Activated naive CD4-positive, alpha-beta T cell (primary cell): ENCODE data around the gene LRP10.
"Not testable (repeated sequence)": the region's sequence is repeated elsewhere in the genome, so short reads cannot be mapped to it uniquely, and the experiment has no call there.

Experiments
- DNase-seq, 4 experiments: peaks; one replicate each; lab custom pipeline; 2025; lab: John Stamatoyannopoulos, UW

LRP10 gene

DNA sequence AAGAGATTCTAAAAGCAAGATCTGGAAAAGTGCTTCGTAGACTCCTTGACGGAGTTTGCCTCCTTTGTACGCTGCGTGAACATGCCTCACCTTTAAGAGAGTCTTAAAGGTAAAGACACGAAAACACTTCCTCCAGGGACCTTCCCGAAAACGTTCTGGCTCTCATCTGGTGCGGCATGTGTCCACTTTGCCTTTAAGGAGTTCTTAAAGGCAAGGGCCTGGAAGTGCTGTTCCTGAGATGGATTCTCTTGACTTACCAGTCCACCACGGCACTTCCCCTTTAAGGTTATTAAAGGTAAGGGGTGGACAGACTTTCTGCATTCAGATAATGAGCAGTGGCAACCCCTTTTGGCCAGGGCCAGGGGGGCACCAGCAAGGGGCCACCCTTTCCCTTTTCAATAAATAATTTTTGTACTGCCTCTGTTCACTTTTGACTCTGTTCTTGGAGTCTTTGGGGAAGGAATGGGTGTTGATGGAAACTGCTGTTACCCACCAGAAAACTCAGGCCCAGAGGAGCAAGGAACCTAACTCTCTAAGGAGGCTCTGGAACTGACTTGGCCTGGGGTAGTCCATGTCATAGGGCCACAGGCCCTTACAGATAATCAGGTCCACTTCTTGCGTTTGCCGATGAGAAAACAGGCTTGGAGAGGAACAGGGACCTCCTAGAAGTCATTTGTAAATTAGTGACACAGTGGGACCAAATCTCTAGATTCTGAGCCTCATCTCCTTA, 15.9 kb downstream of the LRP10 start:
- no peak for DNase-seq

DNA sequence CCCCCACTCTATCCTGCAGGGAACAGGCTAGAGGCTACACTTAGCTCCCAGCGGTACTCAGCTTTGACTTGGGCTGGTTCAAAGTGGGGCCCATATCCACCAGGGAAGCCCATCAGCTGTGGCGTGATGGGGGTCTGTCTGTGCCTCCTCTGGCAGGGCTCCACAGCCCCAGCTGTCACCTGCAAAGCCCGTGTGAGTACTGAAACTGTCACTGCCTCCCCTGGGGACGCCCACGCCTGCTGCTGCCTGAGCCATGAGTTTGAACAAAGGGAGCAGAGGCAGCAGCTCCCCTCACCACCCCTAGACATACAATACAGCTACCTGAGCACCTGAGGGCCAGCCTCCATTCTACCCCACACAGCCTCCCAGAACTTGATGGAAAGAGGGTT, 16.4 kb downstream of the LRP10 start:
- peak in 3 of 4 experiments; percentile 13 to 24 (median 22) for DNase-seq

DNA sequence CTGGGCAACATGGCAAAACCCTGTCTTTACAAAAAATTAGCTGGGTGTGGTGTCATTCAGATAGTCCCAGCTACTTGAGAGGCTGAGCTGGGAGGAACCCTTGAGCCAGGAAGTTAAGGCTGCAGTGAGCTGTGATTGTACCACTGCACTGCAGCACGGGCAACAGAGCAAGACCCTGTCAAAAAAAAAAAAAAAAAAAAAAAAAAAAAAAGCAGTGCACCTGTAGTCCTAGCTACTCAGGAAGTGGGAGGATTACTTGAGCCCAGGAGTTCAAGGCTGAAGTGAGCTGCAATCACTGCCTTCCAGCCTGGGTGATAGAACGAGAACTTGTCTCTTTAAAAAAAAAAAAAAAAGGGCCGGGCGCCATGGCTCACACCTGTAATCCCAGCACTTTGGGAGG, 17.1 kb downstream of the LRP10 start:
- DNase-seq, result no peak

DNA sequence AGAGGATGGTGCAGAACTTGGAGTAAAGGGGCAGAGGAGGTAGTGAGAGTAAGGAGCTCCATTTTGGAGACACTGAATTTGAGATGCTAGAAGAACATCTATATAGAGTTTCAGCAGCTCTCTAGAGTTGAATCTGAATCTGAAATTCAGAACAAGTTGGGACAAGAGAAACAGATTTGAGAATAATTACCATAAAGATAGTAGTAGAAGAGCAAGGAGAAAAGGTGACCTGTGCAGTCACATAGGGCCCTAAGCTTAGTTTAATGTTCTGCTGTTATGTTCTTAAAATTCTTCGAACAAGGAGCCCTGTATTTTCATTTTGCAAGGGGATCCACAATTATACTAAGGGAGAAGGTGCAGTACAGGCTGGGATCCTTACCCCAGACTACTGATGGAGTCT, 18.9 kb downstream of the LRP10 start:
- DNase-seq, result no peak

DNA sequence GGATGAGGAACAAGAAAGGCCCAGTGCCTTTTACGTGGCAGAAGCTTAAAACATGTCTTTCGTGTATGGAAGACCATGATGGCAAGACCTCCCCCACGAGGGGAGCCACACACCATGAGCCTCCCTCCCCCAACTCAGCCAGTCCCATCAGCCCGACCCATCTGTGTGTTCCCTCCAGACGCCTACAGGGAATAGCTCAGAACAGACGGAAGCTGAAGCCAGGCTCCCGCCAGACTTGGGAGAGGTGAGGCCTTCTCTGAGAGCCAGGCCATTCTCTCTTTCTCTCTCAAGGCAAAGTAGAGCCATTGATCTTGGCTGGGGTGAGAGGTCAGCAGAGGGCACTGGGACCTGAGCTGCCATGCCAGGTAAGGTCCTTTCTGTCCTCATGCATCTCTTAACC, 20.9 kb downstream of the LRP10 start:
- DNase-seq, result no peak

DNA sequence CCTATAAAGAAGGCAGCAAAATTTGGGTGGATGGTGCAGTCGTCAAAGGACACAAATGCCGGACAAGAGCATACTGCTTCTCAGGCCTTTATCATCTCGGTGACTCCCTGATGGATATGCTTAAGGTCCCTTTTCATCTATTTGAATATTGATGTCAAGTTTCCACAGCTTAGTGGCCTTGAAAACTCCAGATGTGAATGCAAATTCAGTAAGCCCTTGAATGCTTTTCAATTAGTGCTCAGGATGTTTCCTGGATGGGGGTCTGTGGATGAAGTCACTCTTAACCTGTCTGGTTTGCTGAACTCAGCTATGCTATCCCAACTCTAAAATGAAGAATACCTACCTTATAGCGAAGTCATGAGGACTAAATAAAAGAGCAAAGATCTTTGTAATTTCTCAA, 22.2 kb downstream of the LRP10 start:
- DNase-seq, result no peak

DNA sequence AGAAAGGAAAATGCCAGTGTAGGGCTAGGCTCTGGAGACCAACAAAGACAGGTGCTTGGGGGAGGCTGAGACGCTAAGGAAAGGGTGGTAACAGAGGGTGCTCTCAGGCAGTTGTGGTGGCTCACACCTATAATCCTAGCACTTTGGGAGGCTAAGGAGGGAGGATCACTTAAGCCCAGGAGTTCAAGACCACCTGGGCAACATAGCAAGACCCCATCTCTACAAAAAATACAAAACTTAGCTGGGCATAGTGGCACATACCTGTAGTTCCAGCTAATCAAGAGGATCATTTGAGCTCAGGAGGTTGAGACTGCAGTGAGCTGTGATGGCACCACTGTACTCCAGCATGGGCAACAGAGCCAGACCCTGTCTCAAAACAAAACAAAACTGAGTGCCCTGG, 23.9 kb downstream of the LRP10 start:
- no peak for DNase-seq

DNA sequence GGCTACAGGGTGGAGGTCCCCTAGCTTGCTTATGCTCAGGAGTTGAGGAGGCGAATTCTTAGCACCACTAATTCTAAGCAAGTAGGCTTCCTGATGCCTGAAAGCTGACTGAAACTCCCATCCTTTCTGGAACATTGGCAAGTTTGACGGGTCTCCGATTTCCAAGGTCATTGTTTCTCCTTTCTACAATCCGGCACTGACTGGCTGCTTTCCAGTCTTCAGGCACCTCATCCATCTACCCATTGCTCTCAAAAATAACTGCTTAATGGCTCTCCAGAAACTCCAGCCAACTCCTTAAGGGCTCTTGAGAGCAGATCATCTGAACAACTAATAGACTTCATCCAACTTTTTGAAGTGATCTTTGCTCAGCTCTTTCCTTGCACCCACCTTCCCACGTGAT, 24.8 kb downstream of the LRP10 start:
- no peak for DNase-seq

DNA sequence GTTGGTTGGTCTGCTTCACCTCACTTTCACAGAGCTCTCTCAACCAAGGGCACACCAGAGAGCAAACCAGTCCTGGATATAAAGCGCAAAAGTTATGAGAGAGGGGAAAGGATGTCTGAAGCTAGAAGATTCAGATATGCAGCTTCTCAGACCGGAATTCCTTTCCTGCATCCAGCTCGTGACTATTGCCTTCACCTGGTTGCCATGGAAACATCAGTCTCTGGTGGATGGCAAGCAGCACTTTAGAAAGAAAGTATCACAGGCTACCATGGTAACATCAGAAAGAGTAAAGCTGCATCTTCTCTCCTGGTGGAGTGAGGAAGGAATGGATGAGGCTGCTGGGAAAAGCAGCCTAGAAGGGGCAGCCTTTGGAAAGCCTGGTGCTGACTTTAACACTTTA, 25.2 kb downstream of the LRP10 start:
- DNase-seq, result no peak

DNA sequence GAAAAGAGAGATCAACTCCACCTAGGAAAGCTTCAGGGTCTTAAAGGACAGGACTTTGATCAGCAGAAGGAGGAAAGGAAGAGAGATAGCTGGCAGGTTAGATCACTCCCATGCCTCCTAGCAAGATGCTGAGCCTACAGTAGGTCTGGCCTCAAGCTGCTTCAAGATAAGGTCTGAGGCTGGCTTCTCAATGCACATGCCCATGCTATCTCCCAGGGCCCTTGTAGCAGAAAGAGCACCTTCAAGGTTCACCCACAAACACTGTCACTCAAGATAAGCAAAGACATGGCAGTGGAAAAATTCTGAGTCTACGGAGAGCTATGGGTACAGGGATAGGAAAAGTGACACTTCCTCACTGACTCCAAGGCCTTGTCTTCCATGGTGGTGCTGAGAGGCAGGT, 25.8 kb downstream of the LRP10 start:
- DNase-seq, result no peak

DNA sequence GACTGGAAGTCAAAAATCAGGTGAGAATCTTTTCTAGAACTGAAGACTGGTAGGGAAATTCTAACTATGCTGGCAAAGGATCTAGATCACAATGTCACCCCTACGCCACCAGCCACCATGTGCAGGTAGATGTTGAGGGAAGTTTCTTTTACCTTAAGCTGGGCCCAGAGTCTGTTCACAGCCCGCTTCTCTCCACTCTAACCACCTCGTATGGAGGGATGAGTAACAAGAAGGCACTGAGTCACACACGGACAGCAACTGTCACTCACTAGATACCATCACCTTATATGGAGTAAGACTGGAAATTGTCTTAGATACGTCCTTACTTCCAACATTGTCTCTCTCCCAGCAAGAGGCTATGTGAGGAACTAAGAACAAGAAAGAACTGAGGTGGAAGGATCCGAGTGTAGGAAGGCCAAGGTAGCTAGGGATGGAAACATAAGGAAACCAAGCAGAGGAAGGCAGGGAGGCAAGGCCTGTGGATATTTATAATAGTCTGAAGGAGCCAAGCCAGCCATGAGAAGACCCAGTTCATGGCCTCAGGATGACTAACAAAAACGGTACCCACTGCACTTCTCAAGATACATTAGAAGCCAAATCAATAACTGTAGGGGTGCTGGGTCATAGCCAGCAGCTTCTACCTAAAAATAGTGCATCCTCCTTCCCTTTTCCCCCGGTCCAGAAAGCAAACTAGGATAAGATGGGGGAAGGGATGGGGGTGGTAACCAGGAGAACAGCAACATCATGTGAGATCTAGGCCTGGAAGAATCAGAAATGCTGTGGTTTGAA, 27.0 kb downstream of the LRP10 start:
- DNase-seq, result no peak

DNA sequence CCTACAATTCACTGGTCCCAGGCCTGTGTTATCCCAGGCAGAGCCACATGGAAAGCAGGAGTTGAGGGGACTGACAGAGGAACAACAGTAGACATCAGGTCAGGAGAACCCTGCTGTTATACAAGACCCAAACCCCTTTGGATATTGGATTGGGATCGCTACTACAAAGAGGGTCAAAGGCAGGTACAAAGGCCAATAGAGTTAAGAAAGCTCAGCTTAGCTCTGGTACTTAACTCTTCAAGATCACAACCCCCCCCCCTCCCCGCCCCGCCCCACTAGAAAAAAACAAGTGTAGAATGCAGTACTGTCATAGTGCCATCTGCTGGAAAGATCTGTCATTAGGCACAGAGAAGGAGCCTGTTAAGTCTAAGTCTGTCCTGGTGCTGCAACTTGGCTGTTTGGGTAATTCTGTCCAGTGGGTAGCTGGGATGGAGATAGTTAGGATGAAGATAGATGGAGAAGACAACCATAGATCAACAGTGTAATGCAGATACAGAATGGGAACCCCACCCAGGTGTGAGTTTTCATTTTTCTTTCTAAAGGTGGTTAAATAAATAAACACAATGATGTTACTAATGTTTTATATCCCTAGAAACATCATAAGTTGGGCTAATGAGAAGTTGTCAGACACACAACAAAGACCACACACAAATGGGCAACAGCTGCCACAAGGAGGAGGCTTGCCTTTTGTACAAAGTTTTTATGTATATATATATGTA, 28.7 kb downstream of the LRP10 start:
- peak in 2 of 4 experiments; percentile 26 to 66 for DNase-seq

DNA sequence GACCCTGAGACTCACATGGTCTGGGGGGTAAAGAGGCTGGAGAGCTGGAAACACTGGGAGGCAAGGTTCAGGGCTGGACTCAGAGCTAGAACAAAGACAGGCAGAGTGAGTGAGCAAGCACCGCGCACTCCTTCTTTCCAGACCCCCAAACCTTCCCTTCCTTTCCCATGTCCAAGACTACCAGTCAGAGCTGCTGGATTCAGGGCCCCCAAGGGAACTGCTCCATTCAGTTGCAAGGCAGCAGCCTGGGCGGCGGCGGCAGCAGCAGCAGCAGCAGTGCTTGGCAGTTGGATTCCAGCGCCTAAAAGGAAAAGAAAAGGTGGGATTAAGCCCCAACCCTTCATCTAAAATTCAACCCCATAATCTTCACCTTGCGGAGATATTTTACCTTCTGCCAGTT, 30.3 kb downstream of the LRP10 start:
- DNase-seq, result no peak

DNA sequence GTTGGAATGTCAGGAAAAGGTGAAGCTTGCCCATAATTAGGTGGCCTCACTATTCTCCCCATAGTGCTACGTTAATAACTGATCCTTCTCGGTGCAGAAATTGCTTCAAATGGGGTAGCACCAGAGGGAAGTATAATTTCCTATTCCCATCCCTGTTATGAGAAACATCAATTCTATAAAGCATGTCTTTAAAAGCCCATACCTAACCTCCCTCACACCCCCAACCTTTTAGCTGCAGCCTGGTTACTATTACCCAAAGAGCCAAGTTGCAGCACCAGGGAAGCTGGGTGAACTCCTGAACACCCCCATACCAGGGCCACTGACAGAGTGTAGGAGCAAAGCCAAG, 32.2 kb downstream of the LRP10 start:
- no peak for DNase-seq

DNA sequence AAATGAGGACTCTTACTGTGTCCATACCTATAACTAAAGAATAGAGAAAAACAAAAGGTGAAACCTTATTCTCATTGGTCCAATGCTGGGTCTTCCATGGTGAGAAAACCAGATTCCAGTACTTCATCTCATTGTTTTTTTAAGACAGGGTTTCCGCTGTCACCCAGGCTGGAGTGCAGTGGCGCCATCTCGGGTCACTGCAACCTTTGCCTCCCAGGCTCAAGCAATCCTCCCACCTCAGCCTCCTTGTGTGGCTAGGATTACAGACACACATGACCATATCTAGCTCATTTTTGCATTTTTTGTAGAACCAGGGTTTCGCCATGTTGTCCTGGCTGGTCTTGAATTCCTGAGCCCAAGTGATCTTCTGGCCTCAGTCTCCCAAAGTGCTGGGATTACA, 34.1 kb downstream of the LRP10 start:
- no peak for DNase-seq

DNA sequence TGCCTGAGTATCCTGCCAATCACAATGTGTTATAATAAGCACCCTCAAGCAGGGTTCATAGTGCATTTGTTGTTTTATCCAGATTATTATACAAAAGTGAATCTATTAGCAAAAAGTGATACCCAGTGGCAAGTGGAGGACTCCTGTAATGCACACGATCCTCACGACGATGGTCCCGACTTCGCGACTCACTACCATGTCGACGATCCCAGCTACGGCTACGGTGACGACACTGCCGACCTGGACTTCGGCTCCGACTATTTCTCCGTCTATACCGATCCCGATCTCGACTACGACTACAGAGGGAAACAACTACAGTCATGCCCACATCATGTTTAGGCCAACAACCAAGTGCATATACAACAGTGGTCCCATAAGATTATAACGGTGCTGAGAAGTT, 34.5 kb downstream of the LRP10 start:
- no peak for DNase-seq

DNA sequence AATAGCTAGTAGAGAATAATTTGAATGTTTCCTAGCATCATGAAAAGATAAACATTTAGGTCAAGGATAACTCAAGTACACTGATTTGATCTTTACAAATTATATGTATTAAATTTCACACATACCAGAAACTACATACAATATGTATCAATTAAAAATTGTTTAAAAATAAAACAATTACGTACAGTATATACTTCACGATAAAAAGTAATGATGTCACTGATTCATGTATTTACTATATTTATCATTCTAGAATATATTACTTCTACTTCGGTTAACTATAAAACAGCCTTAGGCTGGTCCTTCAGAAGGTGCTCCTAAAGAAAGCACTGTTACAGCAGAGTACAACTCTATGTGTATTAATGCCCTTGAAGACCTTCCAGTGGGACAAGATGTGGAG, 35.9 kb downstream of the LRP10 start:
- no peak for DNase-seq

DNA sequence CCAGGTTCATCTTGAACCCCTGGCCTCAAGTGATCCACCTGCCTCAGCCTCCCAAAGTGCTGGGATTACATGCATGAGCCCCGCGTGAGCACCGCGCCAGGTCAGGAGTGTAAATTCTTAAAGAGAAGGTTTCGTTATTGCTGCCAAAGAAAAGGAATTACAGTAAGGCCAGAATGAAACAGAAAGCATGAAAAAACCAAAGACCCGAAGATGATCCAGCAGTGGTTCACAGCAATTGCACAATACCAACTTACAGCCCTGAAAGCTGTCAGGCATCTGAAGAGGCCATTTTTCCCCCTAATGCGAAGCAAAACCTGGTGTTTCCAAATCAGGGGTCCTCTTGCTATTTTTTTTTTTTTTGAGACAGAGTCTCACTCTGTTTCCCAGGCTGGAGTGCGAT, 37.1 kb downstream of the LRP10 start:
- DNase-seq, result no peak

DNA sequence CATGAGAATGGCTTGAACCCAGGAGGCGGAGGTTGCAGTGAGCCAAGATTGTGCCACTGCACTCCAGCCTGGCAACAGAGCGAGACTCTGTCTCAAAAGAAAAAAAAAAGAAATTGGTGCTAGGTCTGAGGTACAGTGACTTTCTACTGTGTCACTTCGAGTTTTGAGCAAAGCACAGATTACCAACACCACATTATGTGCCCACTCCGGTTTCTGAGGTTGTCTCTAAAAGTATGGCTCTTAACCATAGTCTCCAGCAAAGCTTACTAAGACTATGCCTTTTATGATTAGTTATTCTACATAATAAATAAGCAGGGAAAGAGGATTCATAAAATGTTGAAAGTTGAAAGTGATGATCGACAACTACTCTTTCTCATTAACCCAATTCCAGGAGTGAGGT, 39.4 kb downstream of the LRP10 start:
- no peak for DNase-seq

DNA sequence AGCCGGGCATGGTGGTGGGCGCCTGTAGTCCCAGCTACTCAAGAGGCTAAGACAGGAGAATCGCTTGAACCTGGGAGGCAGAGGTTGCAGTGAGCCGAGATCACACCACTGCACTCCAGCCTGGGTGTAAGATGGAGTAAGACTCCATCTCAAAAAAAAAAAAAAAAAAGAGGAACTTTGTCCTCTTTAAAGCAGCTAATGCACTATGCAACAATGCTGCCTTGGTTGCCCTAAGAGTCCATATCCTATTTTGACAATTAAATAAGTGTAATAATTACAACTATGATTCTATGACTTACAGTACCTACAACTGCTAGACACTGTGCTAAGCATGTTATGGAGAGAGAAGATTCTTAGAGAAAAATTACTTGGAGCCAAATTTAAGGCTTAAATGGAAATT, 43.3 kb downstream of the LRP10 start:
- not testable (repeated sequence) for DNase-seq

DNA sequence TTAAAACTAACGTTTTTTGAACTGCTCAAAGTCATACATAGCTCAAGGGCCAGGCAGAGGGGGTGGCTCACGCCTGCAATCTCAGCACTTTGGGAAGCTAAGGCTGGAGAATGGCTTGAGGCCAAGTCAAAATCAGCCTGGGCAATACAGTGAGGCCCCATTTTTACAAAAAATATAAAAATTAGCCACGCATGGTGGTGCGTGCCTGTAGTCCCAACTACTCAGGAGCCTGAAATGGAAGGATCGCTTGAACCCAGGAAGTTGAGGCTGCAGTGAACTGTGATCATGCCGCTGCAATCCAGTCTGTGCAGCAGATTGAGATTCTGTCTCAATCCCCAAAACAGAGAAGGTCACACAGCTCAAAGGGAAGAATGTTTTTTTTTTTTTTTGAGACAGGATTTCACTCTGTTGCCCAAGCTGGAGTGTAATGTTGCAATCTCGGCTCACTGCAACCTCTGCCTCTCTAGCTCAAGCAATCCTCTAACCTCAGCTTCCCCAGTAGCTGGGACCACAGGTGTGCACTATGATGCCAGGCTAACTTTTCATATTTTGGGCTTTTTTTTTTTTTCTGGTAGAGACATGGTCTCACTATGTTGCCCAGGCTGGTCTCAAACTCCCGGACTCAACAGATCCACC, 44.5 kb downstream of the LRP10 start:
- no peak for DNase-seq

DNA sequence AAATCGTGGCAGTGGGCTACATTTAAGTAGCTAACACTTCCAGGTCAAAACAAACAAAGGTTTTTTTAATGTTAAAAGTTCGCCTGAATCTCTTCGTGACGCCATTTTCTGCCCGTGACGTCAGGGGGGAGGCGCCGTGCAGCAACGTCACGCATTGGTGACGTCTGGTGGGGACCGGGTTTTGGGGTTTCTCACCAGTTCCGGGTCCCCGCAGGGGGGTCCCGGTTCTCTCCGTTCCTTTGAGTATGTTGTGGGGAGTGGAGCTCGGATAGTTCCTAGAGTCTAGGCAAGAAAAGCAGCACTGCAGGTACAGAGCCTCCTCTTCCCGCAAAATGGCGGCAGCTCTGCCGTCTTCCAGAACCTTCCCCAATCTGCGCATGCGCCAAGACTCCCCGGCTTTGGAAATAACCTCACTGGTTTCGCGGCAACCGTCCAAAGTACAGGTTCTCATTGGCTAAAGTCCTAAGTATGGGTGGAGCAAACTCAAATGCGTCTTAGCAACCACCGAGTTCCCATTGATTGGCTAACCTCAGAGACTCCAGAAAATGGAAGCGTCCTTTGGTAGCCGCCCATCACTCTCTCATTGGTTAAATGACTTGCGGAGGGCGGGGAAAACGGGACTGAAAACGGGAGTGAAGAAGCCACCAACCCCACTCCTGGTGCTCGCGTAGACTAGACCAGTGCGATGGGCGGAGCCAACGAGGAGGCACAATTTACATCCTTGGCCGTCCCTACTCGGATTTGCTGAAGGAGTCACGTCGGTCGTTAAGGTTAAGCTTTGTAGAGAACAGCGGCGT, 47.5 kb downstream of the LRP10 start, which contains the start of gene RBM23:
TSS of gene RBM23 (minus strand) at position 346 of the 797 bp plus-strand sequence.
- DNase-seq, result peak; percentile 98 to 99 (median 98)
